ENCODE data around the gene CDK12. TPM values are rescaled to one million over a fixed set of nuclear protein-coding genes. Genes with fewer than 3 reads are reported as not detected.

Gene CDK12
- total RNA-seq, 2 experiments from 2014 or later = 99.6 to 108 TPM

DNA sequence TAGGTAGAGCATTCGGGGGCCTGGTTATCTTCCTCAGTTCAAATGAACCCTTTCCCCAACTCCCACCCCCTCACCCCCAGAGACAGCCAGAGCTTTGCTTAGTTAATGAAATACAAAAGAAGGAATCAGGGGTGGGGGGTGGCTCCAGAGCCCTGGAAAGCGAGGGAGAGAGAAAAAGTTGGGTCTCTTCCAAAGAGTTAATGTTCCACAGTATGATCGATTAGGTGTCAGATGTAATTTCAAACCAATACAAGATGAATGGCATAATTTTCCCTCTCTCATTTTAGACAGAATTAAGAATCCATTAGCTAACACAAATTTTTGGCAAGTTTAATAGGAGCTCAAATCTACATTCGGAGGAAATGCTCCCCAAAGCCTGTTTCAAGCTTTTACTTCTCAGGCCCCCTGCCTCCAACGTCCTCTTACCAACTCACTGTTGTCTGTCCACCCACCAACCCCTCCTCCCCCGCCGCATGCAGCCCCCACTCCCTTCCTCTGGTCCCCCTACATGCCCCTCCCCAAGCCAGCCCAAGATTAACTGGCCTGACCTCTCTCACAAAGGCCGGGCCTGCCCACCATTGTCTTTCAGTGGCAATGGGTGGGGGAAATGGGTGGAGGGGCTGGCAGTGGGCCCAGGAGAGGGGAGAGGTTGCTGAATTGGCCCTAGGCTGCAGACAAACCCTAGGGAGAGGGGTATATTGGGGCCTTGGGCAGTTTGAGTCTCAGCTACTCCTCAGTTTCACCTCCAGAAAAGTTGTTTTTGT lies 118.2 kb downstream of the CDK12 start:
- no peak for DNase-seq
- Histone ChIP-seq H3K4me3 (ENCODE audit: low read length) (no peak overlapping the region), H3K36me3 (ENCODE audit: insufficient read depth, low read length) (no peaks in the 10 kb centered on the region), H3K9me3 (ENCODE audit: control insufficient read depth in 1 of 2, insufficient read depth in 1 of 2, low read length in 2 of 2) (no peaks in the 10 kb centered on the region), H3K27me3 (ENCODE audit: control insufficient read depth in 1 of 2, insufficient read depth in 2 of 2, low read length in 2 of 2) (no peaks in the 10 kb centered on the region), H3K27ac (ENCODE audit: low read depth in 1 of 2, low read length in 2 of 2) (no peak overlapping the region), H3K4me1 (ENCODE audit: insufficient read depth, low read length) (no peaks in the 10 kb centered on the region)
- no peaks in the 10 kb centered on the region for H3K36me3 Mint-ChIP-seq (ENCODE audit: low read depth)
- ChIA-PET POLR2A (no interaction called here), CTCF (interaction anchor here (0.8 kb wide), 2 partner anchors 42 to 44 kb away, joined by 3 read pairs; no protein-coding TSS in a partner anchor)
- intact Hi-C loops (cut with DNase I, micrococcal nuclease) = no loop called here
- H3K27me3 Mint-ChIP-seq = peaks cover 14% of the 10 kb centered on the region
- no peak overlapping the region for H3K4me3 Mint-ChIP-seq
- ATAC-seq (ENCODE audit: poor library complexity) = no peak
- TF ChIP-seq, protein P1, sequence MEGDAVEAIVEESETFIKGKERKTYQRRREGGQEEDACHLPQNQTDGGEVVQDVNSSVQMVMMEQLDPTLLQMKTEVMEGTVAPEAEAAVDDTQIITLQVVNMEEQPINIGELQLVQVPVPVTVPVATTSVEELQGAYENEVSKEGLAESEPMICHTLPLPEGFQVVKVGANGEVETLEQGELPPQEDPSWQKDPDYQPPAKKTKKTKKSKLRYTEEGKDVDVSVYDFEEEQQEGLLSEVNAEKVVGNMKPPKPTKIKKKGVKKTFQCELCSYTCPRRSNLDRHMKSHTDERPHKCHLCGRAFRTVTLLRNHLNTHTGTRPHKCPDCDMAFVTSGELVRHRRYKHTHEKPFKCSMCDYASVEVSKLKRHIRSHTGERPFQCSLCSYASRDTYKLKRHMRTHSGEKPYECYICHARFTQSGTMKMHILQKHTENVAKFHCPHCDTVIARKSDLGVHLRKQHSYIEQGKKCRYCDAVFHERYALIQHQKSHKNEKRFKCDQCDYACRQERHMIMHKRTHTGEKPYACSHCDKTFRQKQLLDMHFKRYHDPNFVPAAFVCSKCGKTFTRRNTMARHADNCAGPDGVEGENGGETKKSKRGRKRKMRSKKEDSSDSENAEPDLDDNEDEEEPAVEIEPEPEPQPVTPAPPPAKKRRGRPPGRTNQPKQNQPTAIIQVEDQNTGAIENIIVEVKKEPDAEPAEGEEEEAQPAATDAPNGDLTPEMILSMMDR (IDR thresholded peaks at IDR 0.05) = no peak
- no peak overlapping the region for H3K27ac Mint-ChIP-seq
- no peaks in the 10 kb centered on the region for H3K9me3 Mint-ChIP-seq
- H3K4me1 Mint-ChIP-seq (ENCODE audit: low read depth) = peaks cover 6% of the 10 kb centered on the region

DNA sequence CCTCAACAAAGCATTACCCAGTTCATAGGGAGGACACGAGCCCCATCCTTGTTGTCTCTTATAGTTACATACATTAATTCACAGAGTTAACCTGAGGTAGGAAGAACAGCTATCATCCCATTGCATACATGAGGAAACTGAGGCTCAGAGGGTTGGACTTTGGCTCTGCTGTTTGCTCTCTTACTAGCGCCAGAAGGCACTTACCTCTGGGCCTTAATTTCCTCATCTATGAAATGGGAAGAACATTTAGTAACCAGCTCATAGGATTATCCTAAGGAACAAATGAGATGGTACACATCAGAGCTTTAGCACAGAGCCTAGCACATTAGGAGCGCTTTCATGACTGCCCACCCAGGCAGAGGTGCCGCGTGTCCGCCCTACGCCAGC lies 118.8 kb downstream of the CDK12 start:
- H3K36me3 ChIP-seq (ENCODE audit: insufficient read depth, low read length) = no peaks in the 10 kb centered on the region
- no peaks in the 10 kb centered on the region for H3K9me3 Mint-ChIP-seq
- DNase-seq (no peak), ATAC-seq (ENCODE audit: poor library complexity) (no peak)
- CTCF ChIA-PET = interaction anchor here (0.8 kb wide), 1 partner anchor 42 kb away, joined by 3 read pairs; no protein-coding TSS in a partner anchor
- intact Hi-C loops (cut with DNase I, micrococcal nuclease) = no loop called here
- no peaks in the 10 kb centered on the region for H3K36me3 Mint-ChIP-seq (ENCODE audit: low read depth)
- POLR2A ChIA-PET = no interaction called here
- peaks cover 11% of the 10 kb centered on the region for H3K27me3 Mint-ChIP-seq
- no peak overlapping the region for H3K4me3 Mint-ChIP-seq
- no peak overlapping the region for H3K27ac Mint-ChIP-seq
- H3K4me1 ChIP-seq (ENCODE audit: insufficient read depth, low read length) = no peaks in the 10 kb centered on the region
- no peaks in the 10 kb centered on the region for H3K27me3 ChIP-seq (ENCODE audit: control insufficient read depth in 1 of 2, insufficient read depth in 2 of 2, low read length in 2 of 2)
- TF ChIP-seq, protein P1 (IDR thresholded peaks at IDR 0.05) = no peak
- H3K9me3 ChIP-seq (ENCODE audit: control insufficient read depth in 1 of 2, insufficient read depth in 1 of 2, low read length in 2 of 2) = no peaks in the 10 kb centered on the region
- no peak overlapping the region for H3K27ac ChIP-seq (ENCODE audit: low read depth in 1 of 2, low read length in 2 of 2)
- no peak overlapping the region for H3K4me3 ChIP-seq (ENCODE audit: low read length)
- peaks cover 2% of the 10 kb centered on the region for H3K4me1 Mint-ChIP-seq (ENCODE audit: low read depth)

DNA sequence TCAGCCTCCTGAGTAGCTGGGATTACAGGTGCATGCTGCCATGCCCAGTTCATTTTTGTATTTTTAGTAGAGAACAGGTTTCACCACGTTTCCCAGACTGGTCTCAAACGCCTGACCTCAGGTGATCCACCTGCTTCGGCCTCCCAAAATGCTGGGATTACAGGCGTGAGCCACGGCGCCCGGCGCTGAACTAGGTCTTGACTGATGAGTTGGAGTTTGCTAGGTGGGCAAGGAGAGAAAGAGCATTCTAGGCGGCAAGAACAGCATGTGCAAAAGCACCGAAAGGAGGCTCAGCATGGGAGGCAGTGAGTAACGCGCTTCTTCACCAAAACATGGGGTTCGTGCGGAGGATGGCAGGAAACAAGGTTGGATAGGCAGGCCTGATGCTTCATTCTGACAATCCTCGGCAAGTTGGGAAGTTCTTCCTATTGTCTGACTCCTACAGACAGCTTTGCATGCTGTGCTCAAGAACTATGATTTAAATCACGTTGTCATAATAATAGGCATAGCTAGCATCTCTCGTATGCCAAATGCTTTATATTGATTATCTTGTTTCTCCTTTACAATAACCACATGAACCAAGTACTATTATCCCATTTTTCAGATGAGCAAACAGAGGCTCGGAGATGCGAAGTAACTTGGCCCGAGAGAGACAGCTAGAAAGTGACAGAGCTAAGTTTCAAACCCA lies 119.9 kb downstream of the CDK12 start:
- Mint-ChIP-seq H3K4me1 (ENCODE audit: low read depth) (no peaks in the 10 kb centered on the region), H3K36me3 (ENCODE audit: low read depth) (no peaks in the 10 kb centered on the region), H3K27ac (no peak overlapping the region), H3K27me3 (peaks cover 9% of the 10 kb centered on the region), H3K9me3 (no peaks in the 10 kb centered on the region), H3K4me3 (no peak overlapping the region)
- ChIA-PET CTCF (interaction anchor here (0.8 kb wide), 1 partner anchor 40 kb away, joined by 3 read pairs; no protein-coding TSS in a partner anchor), POLR2A (no interaction called here)
- DNase-seq (no peak), ATAC-seq (ENCODE audit: poor library complexity) (no peak)
- Histone ChIP-seq H3K9me3 (ENCODE audit: control insufficient read depth in 1 of 2, insufficient read depth in 1 of 2, low read length in 2 of 2) (no peaks in the 10 kb centered on the region), H3K27me3 (ENCODE audit: control insufficient read depth in 1 of 2, insufficient read depth in 2 of 2, low read length in 2 of 2) (no peaks in the 10 kb centered on the region), H3K4me1 (ENCODE audit: insufficient read depth, low read length) (no peaks in the 10 kb centered on the region), H3K36me3 (ENCODE audit: insufficient read depth, low read length) (no peaks in the 10 kb centered on the region), H3K4me3 (ENCODE audit: low read length) (no peak overlapping the region), H3K27ac (ENCODE audit: low read depth in 1 of 2, low read length in 2 of 2) (no peak overlapping the region)
- intact Hi-C loops (cut with DNase I, micrococcal nuclease) = no loop called here
- TF ChIP-seq, protein P1 (IDR thresholded peaks at IDR 0.05) = no peak
